ENCODE measurements around the gene RALGDS.
A peak's percentile ranks its signal among the peaks of the same experiment; 100 is the strongest.

The RALGDS gene

DNA sequence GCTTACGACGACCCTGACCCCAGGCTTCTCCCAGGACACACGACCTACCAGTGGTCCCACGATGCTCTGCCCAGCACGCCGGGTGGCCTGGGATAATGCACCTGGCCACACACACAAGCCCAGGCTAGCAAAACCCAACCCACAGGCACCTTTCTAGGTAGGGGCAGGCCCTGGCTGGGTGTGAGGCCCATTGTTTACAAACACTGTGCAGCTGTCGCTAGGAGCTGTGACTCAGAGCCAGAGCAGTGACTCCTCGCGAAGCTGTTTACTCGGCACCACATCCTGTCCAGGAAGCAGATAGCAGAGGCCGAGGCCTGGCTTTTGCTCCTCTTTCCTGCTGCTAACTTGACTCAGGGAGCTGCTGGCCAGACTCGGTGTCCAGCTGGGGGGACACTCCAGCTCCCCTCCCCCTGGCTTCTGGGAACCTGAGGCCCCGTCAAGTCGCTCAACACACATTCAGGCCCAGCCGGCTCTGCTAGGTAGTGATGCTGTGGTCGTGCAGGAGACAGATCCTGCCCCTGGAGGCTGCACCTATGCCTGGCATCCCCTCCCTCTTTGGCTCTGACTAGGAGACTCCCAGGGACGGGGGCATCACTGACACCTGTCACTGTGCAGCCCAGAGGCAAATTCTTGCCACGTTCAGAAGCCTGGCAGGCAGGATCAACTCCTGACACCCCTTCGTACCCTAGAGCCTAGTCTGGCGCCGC, 12.8 kb upstream of the RALGDS start:
- Histone ChIP-seq H3K79me2 (ENCODE audit: low read length) (peaks cover 56% of the 10 kb centered on the region), H3K4me1 (ENCODE audit: low read length) (peaks cover 26% of the 10 kb centered on the region), H3K36me3 (replicated peaks; ENCODE audit: low read depth, low read length) (no peaks in the 10 kb centered on the region), H3K4me3 (ENCODE audit: low read length) (no peak overlapping the region), H3K27ac (ENCODE audit: low read length) (no peak overlapping the region), H3K9ac (ENCODE audit: low read length) (no peak overlapping the region), H3K4me2 (ENCODE audit: low read length) (peak overlapping the region; percentile 17; the same call in 1 of the 2 replicates), H3K9me3 (ENCODE audit: insufficient read depth, low read length) (no peaks in the 10 kb centered on the region), H3K27me3 (ENCODE audit: low read depth, low read length) (no peaks in the 10 kb centered on the region), H4K20me1 (ENCODE audit: insufficient read depth, low read length) (peaks cover 83% of the 10 kb centered on the region), H2AFZ (ENCODE audit: low read depth, low read length) (no peak overlapping the region)
- no peak for TF ChIP-seq EZH2phosphoT487 (IDR thresholded peaks at IDR 0.05; ENCODE audit: low read depth)
- TF ChIP-seq, protein P1, sequence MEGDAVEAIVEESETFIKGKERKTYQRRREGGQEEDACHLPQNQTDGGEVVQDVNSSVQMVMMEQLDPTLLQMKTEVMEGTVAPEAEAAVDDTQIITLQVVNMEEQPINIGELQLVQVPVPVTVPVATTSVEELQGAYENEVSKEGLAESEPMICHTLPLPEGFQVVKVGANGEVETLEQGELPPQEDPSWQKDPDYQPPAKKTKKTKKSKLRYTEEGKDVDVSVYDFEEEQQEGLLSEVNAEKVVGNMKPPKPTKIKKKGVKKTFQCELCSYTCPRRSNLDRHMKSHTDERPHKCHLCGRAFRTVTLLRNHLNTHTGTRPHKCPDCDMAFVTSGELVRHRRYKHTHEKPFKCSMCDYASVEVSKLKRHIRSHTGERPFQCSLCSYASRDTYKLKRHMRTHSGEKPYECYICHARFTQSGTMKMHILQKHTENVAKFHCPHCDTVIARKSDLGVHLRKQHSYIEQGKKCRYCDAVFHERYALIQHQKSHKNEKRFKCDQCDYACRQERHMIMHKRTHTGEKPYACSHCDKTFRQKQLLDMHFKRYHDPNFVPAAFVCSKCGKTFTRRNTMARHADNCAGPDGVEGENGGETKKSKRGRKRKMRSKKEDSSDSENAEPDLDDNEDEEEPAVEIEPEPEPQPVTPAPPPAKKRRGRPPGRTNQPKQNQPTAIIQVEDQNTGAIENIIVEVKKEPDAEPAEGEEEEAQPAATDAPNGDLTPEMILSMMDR (IDR thresholded peaks at IDR 0.05; ENCODE audit: low read depth, low read length) = no peak

DNA sequence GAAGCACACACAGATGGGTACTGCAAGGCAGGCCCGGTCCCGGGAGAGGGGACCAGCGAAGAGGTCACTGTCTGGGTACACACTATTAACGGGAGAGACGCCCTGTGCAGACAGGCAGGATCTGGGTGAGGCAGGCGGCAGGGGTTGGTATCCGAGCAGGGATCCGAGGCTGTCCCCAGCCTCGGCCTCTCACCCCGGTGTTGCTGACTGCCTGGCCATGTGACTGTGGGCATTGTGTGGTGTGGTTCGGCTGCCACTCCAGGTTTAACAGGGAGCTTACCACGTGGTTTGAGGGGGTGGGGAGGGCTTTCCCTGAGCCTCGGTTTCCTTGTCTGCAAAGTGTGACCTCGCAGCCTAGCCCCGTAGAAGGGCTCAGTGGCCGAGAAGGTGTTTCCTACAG, 11.1 kb upstream of the RALGDS start:
- no peak overlapping the region for H3K9ac ChIP-seq (ENCODE audit: low read length)
- no peak overlapping the region for H3K4me3 ChIP-seq (ENCODE audit: low read length)
- no peaks in the 10 kb centered on the region for H3K27me3 ChIP-seq (ENCODE audit: low read depth, low read length)
- H2AFZ ChIP-seq (ENCODE audit: low read depth, low read length) = no peak overlapping the region
- peaks cover 26% of the 10 kb centered on the region for H3K4me1 ChIP-seq (ENCODE audit: low read length)
- no peaks in the 10 kb centered on the region for H3K36me3 ChIP-seq (replicated peaks; ENCODE audit: low read depth, low read length)
- TF ChIP-seq, protein P1 (IDR thresholded peaks at IDR 0.05; ENCODE audit: low read depth, low read length) = no peak
- no peak for TF ChIP-seq EZH2phosphoT487 (IDR thresholded peaks at IDR 0.05; ENCODE audit: low read depth)
- H3K27ac ChIP-seq (ENCODE audit: low read length) = no peak overlapping the region
- H3K9me3 ChIP-seq (ENCODE audit: insufficient read depth, low read length) = no peaks in the 10 kb centered on the region
- H3K4me2 ChIP-seq (ENCODE audit: low read length) = no peak overlapping the region
- H4K20me1 ChIP-seq (ENCODE audit: insufficient read depth, low read length) = peaks cover 84% of the 10 kb centered on the region
- H3K79me2 ChIP-seq (ENCODE audit: low read length) = peaks cover 51% of the 10 kb centered on the region

DNA sequence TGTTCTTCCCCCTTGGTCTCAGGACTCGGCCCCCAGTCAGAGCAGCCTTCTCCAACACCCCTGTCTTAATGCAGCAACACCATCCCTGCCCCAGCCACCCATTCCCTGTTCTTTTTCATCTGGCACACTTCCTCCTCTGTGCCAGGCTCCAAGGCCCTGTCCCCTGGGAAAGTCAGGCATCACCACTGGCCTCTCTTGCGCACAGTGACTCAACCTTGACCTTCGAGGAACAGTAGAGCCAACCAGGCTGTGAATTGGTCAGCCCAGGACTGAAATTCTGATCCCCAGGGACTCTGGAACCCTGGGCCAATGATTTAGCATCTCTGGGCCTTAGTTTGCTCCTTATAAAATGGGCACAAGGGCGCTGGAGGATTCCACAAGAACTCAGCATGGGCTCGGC, 10.5 kb upstream of the RALGDS start:
- H3K4me3 ChIP-seq (ENCODE audit: low read length) = no peak overlapping the region
- H3K36me3 ChIP-seq (replicated peaks; ENCODE audit: low read depth, low read length) = no peaks in the 10 kb centered on the region
- peaks cover 33% of the 10 kb centered on the region for H3K4me1 ChIP-seq (ENCODE audit: low read length)
- H4K20me1 ChIP-seq (ENCODE audit: insufficient read depth, low read length) = peaks cover 88% of the 10 kb centered on the region
- H2AFZ ChIP-seq (ENCODE audit: low read depth, low read length) = no peak overlapping the region
- no peaks in the 10 kb centered on the region for H3K27me3 ChIP-seq (ENCODE audit: low read depth, low read length)
- no peaks in the 10 kb centered on the region for H3K9me3 ChIP-seq (ENCODE audit: insufficient read depth, low read length)
- H3K9ac ChIP-seq (ENCODE audit: low read length) = no peak overlapping the region
- TF ChIP-seq EZH2phosphoT487 (IDR thresholded peaks at IDR 0.05; ENCODE audit: low read depth) = no peak
- TF ChIP-seq, protein P1 (IDR thresholded peaks at IDR 0.05; ENCODE audit: low read depth, low read length) = no peak
- peaks cover 51% of the 10 kb centered on the region for H3K79me2 ChIP-seq (ENCODE audit: low read length)
- no peak overlapping the region for H3K27ac ChIP-seq (ENCODE audit: low read length)
- peak overlapping the region; percentile 31; the same call in 1 of the 2 replicates for H3K4me2 ChIP-seq (ENCODE audit: low read length)

DNA sequence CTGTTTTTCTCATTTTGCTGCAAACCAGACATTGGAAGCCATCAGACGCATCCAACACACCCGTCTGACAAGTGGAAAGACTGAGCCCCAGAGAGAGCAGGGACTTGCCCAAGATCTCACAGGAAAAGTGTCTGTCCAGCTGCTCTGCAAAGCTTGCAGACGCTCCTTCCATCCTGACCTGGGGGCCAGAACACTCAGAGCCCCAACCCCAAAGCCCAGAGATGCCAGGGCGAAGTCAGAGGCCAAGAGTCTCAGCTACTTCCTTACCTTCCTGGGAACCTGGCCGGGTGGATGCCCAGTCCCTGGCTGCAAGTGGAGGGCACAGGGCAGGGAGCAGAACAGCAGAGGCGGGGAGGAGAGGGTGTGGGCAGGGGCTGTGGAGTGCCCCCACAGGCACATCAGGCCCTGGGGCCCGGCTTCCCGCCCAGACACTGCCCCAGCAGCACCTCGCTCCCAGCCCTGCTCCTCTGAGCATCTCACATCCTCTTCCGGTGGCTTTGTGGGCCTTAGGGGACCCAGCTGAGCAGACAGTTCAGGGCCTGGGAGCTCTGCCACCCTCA, 9.7 kb upstream of the RALGDS start:
- no peaks in the 10 kb centered on the region for H3K27me3 ChIP-seq (ENCODE audit: low read depth, low read length)
- H3K79me2 ChIP-seq (ENCODE audit: low read length) = peaks cover 48% of the 10 kb centered on the region
- H3K27ac ChIP-seq (ENCODE audit: low read length) = 0 out of 2 replicates have a peak overlapping the region, but pooled peaks have one; percentile 6
- H3K4me3 ChIP-seq (ENCODE audit: low read length) = 0 out of 2 replicates have a peak overlapping the region, but pooled peaks have one; percentile 44
- H3K4me2 ChIP-seq (ENCODE audit: low read length) = peak overlapping the region; percentile 56
- H2AFZ ChIP-seq (ENCODE audit: low read depth, low read length) = no peak overlapping the region
- H3K36me3 ChIP-seq (replicated peaks; ENCODE audit: low read depth, low read length) = no peaks in the 10 kb centered on the region
- no peak for TF ChIP-seq EZH2phosphoT487 (IDR thresholded peaks at IDR 0.05; ENCODE audit: low read depth)
- TF ChIP-seq, protein P1 (IDR thresholded peaks at IDR 0.05; ENCODE audit: low read depth, low read length) = no peak
- no peak overlapping the region; the same call in 1 of the 2 replicates for H3K9ac ChIP-seq (ENCODE audit: low read length)
- peaks cover 91% of the 10 kb centered on the region for H4K20me1 ChIP-seq (ENCODE audit: insufficient read depth, low read length)
- peaks cover 40% of the 10 kb centered on the region for H3K4me1 ChIP-seq (ENCODE audit: low read length)
- H3K9me3 ChIP-seq (ENCODE audit: insufficient read depth, low read length) = no peaks in the 10 kb centered on the region
